OCI-LY1 (cell line): ENCODE results near the gene SMC6.

ENCODE experiments used
- H2AFZ ChIP-seq: fragments of 200-600 bp; sonication (generic), shearing (Covaris generic); 2 replicates; pipeline ENCODE4 v1.6.0; 2014; ENCODE audit warnings: antibody characterized with exemption, mild to moderate bottlenecking, low read length
- H3F3A ChIP-seq: fragments of 200-600 bp; sonication (generic), shearing (Covaris generic); 2 replicates; pipeline ENCODE4 v1.6.0; 2014; ENCODE audit warnings: mild to moderate bottlenecking, antibody characterized with exemption, low read length, moderate library complexity; ENCODE audit not compliant: insufficient read depth
- H3K27ac ChIP-seq: fragments of 200-600 bp; sonication (generic); 2 replicates; pipeline ENCODE4 v1.5.1; 2014; ENCODE audit warnings: low read length, mixed run types, mild to moderate bottlenecking, low read depth; ENCODE audit not compliant: poor library complexity, severe bottlenecking
- H3K27me3 ChIP-seq: fragments of 200-600 bp; sonication (generic); 2 replicates; pipeline ENCODE4 v1.6.0; 2014; ENCODE audit warnings: antibody characterized with exemption, mild to moderate bottlenecking, low read length, moderate library complexity; ENCODE audit not compliant: insufficient read depth
- H3K36me3 ChIP-seq: fragments of 200-600 bp; sonication (generic); 2 replicates; pipeline ENCODE4 v1.6.1; 2014; ENCODE audit warnings: mild to moderate bottlenecking, antibody characterized with exemption, low read length, moderate library complexity, mixed read lengths; ENCODE audit not compliant: insufficient read depth
- H3K4me1 ChIP-seq: fragments of 200-600 bp; sonication (generic); 2 replicates; pipeline ENCODE4 v1.5.1; 2014; ENCODE audit warnings: mild to moderate bottlenecking, low read length, moderate library complexity; ENCODE audit not compliant: insufficient read depth, severe bottlenecking
- H3K4me2 ChIP-seq: fragments of 200-600 bp; sonication (generic), shearing (Covaris generic); 2 replicates; pipeline ENCODE4 v1.6.1; 2014; ENCODE audit warnings: low read length
- H3K4me3 ChIP-seq: fragments of 200-600 bp; sonication (generic); 2 replicates; pipeline ENCODE4 v1.5.1; 2014; ENCODE audit warnings: low read length, low read depth, mild to moderate bottlenecking, mixed read lengths; ENCODE audit not compliant: poor library complexity, severe bottlenecking
- H3K79me2 ChIP-seq: fragments of 200-600 bp; shearing (Covaris generic); 2 replicates; pipeline ENCODE4 v1.6.1; 2016; ENCODE audit warnings: mixed run types, low read length, mixed read lengths; ENCODE audit not compliant: insufficient read depth
- H3K9ac ChIP-seq: fragments of 200-600 bp; sonication (generic), shearing (Covaris generic); 2 replicates; pipeline ENCODE4 v1.6.1; 2014; ENCODE audit warnings: mild to moderate bottlenecking, low read length, mixed read lengths
- H3K9me2 ChIP-seq: fragments of 200-600 bp; sonication (generic), shearing (Covaris generic); 2 replicates; pipeline ENCODE4 v1.6.1; 2014; ENCODE audit warnings: low read depth, mild to moderate bottlenecking, low read length, mixed read lengths
- H3K9me3 ChIP-seq: fragments of 200-600 bp; shearing (Covaris generic); 2 replicates; pipeline ENCODE4 v1.6.1; 2014; ENCODE audit warnings: low read length, mixed read lengths
- H4K20me1 ChIP-seq: fragments of 200-600 bp; sonication (generic), shearing (Covaris generic); 2 replicates; pipeline ENCODE4 v1.6.0; 2016; ENCODE audit warnings: mild to moderate bottlenecking, low read length; ENCODE audit not compliant: insufficient read depth
- EZH2 ChIP-seq: fragments of 200-600 bp; sonication (generic), shearing (Covaris generic); IDR thresholded peaks from 2 replicates; pipeline ENCODE4 v1.8.0; 2017; ENCODE audit warnings: borderline replicate concordance, mixed run types, mild to moderate bottlenecking, antibody characterized with exemption, low read length, moderate library complexity, mixed read lengths
- TF ChIP-seq, protein P1 (sequence below): fragments of 200-600 bp; sonication (generic), shearing (Covaris generic); IDR thresholded peaks from 2 replicates; pipeline ENCODE4 v1.5.1; 2017; ENCODE audit warnings: mild to moderate bottlenecking, antibody characterized with exemption, low read length, moderate library complexity, mixed read lengths

SMC6 gene

DNA sequence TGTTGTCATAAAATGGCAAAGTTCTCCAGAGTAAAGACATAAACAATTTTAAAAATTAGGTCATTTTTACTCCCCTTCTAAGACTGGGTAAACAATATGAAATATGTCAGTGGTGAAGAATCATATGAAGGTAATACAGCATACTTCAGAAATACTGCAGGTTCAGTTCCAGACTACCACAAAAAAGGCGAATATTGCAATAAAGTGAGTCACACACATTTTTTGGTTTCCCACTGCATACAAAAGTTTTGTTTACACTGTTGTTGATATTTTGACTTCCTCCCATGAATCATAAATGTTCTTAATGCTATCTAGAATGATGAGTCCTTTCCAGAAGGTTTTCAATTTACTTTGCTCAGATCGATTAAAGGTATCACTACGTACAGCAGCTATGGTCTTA lies 73.5 kb downstream of the SMC6 start:
- TF ChIP-seq, protein P1, sequence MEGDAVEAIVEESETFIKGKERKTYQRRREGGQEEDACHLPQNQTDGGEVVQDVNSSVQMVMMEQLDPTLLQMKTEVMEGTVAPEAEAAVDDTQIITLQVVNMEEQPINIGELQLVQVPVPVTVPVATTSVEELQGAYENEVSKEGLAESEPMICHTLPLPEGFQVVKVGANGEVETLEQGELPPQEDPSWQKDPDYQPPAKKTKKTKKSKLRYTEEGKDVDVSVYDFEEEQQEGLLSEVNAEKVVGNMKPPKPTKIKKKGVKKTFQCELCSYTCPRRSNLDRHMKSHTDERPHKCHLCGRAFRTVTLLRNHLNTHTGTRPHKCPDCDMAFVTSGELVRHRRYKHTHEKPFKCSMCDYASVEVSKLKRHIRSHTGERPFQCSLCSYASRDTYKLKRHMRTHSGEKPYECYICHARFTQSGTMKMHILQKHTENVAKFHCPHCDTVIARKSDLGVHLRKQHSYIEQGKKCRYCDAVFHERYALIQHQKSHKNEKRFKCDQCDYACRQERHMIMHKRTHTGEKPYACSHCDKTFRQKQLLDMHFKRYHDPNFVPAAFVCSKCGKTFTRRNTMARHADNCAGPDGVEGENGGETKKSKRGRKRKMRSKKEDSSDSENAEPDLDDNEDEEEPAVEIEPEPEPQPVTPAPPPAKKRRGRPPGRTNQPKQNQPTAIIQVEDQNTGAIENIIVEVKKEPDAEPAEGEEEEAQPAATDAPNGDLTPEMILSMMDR, result no peak
- TF ChIP-seq EZH2, result no peak
- peaks cover 76% of the 10 kb centered on the region for H3K36me3 ChIP-seq

DNA sequence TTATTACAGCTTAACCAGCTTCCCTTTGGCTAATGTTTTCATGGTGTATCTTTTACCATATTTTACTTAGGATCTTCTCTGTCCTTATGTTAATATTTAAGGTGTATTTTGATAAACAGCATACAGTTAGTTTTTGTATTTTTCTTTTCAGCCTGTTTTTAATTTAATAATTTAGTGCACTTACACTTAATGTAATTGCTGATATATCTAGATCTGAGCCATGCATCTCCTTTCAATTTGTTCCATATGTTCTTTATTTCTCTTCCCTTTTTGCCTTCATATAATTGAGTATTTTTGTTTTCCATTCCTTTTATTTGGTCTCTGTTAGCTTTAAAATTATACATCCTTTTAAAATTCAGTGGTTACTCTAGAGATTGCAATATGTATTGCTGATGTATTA lies 78.8 kb downstream of the SMC6 start:
- TF ChIP-seq EZH2, result no peak
- TF ChIP-seq, protein P1, result no peak
- H3K4me2 ChIP-seq, result no peak overlapping the region
- H3K4me1 ChIP-seq, result no peaks in the 10 kb centered on the region
- H3K4me3 ChIP-seq, result no peak overlapping the region
- no peak overlapping the region for H2AFZ ChIP-seq
- no peaks in the 10 kb centered on the region for H3K27me3 ChIP-seq
- H4K20me1 ChIP-seq, result no peaks in the 10 kb centered on the region
- no peaks in the 10 kb centered on the region for H3K9me3 ChIP-seq
- H3K79me2 ChIP-seq, result no peaks in the 10 kb centered on the region
- no peak overlapping the region for H3K9ac ChIP-seq
- peaks cover 53% of the 10 kb centered on the region for H3K36me3 ChIP-seq
- H3K9me2 ChIP-seq, result no peaks in the 10 kb centered on the region
- no peaks in the 10 kb centered on the region for H3F3A ChIP-seq
- H3K27ac ChIP-seq, result no peak overlapping the region

More for the DNA sequence above, 73.5 kb downstream of the SMC6 start:
- no peaks in the 10 kb centered on the region for H3F3A ChIP-seq
- H3K9ac ChIP-seq, result no peak overlapping the region
- no peak overlapping the region for H3K4me2 ChIP-seq
- no peaks in the 10 kb centered on the region for H3K27me3 ChIP-seq
- no peak overlapping the region for H2AFZ ChIP-seq
- H3K79me2 ChIP-seq, result no peaks in the 10 kb centered on the region
- H3K9me3 ChIP-seq, result no peaks in the 10 kb centered on the region
- H3K4me1 ChIP-seq, result no peaks in the 10 kb centered on the region
- no peak overlapping the region for H3K27ac ChIP-seq
- no peaks in the 10 kb centered on the region for H3K9me2 ChIP-seq
- no peaks in the 10 kb centered on the region for H4K20me1 ChIP-seq
- H3K4me3 ChIP-seq, result no peak overlapping the region

DNA sequence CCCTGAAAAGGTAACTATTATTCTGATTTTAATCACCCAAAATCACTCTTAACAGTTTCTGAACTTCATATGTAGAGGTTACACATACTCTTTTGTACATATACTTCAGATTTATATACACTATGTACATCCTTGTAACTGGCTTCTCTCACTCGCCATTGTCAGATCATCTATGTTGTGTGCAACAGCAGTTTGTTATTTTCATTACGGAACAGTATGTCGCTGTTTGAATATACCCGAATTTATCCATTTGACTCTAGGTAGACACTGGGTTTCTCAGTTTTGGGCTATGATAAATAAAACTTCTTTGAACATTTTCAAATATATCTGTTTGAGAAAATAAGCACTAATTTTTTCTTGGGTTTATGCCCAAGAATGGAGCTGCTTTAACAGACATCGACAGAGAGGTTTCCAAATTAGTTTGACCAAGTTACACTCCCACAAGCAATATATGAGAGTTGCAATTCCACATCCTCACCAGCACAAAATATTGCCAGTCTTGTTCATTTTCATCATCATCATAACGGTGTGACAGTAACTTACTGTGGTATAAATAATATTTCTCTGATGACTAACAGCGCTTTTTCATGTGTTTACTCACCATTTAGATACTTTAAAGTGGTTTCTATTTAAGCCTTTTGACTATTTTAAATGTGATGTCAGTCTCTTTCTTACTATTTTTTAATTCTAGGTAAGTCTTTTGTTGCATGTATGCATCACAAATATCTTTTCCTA lies 80.9 kb downstream of the SMC6 start:
- TF ChIP-seq, protein P1, result no peak
- no peak for TF ChIP-seq EZH2
- no peak overlapping the region for H3K4me3 ChIP-seq
- H3K27ac ChIP-seq, result no peak overlapping the region
- H4K20me1 ChIP-seq, result no peaks in the 10 kb centered on the region
- no peaks in the 10 kb centered on the region for H3K9me2 ChIP-seq
- H3K79me2 ChIP-seq, result no peaks in the 10 kb centered on the region
- H3K36me3 ChIP-seq, result peaks cover 52% of the 10 kb centered on the region
- H3K27me3 ChIP-seq, result no peaks in the 10 kb centered on the region
- no peak overlapping the region for H3K4me2 ChIP-seq
- no peaks in the 10 kb centered on the region for H3F3A ChIP-seq
- H3K9me3 ChIP-seq, result no peaks in the 10 kb centered on the region
- H3K4me1 ChIP-seq, result no peaks in the 10 kb centered on the region
- H2AFZ ChIP-seq, result no peak overlapping the region
- no peak overlapping the region for H3K9ac ChIP-seq
